Activated CD4-positive, alpha-beta T cell treated with anti-CD3 and anti-CD28 coated beads, Interleukin-2, Interleukin-6, amounts not matched to agents 100 ng/mL and 50 ng/mL, durations not matched to agents 16 hours and 8 hours (primary cell): Measurements from ENCODE around the gene P2RY11.
A peak's percentile ranks its signal among the peaks of the same experiment; 100 is the strongest.

Experiments used
- DNase-seq: peaks from one replicate; pipeline ENCODE4 v3.0.0-alpha.2; 2020

The P2RY11 gene

DNA sequence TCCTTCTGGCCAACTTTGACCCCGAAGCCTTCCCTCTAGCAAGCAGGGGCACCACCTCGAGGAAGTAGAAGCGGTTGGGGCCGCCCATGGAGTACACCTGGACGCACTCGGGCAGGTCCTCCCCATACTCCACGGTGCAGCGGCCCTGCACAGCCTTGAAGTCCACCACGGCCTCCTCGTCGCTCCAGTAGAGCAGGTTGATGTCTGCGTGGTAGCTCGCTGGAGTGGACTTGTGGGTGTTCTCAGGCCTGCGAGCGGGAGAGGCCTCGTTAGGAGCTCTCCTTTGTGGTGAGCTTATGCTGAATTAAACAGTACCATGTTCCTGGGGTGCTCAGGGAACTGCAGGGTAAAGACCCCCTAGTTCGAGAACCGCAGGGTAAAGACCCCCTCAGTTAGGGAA is 30.5 kb downstream of the P2RY11 start:
- DNase-seq: no peak

DNA sequence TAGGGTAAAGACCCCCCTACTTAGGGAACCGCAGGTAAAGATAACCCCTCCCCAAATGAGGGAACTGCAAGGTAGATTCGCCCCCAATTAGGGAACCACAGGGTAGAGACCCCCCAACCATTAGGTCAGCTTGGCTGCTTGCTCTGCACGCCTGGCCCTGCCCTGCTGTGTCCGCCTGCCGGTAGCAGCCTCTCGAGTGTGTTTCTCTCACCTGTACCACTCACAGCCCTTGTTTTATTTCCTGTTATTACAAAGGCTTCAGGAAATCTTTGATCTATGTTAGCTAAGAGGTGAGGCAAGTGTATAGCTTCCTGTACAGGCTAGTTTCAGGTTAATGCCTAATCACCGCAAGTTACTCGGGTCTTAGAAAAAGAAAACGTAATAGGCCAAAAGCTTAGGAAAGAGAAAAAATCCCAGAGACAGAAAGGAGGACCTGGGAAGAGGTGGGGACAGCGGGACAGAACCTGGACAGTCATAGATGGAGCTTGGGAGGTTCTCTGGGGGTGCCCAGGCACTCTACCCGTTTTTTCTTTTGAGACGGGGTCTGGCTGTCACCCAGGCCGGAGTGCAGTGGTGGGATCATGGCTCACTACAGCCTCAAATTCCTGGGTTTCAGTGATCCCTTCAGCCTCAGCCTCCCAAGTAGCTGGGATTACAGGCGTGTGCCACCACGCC is 31.3 kb downstream of the P2RY11 start:
- DNase-seq: peak; percentile 47

DNA sequence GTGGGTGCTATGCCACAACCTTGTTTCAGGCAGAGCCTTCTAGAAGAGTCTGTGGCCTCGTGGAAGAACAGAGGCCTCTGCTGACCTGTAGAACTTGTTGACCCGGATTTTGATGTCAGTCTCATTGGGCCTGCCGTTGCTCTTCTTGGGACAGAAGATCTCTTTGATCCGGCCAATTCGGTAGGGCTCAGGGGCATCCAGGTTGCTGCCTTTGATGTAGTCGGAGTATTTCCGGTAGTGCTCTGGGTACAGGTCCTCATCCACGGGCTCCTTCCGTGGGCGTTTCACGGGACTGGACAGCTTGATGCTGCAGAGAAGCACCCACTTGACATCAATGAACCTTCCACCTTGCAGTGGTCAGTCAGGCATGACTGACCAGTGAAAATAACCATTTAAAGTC is 32.2 kb downstream of the P2RY11 start:
- DNase-seq: no peak

DNA sequence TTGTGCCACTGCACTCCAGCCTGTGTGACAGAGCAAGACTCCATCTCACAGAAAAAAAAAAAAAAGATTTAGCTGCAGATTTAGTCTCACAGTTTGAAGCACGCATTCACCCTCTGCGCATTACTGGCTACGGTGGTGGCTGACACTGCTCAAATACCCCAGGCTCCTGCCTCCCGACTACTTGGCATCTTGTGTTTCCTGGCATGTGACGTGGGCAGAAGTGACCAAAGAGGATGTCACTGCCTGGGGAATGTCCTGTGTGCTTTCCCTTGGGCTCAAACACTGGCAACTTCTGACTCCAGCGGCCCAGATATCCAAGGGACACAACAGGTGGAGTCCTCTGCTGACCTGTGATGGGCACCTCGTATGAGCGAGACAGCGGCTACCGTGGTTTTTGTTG is 32.9 kb downstream of the P2RY11 start:
- no peak for DNase-seq

DNA sequence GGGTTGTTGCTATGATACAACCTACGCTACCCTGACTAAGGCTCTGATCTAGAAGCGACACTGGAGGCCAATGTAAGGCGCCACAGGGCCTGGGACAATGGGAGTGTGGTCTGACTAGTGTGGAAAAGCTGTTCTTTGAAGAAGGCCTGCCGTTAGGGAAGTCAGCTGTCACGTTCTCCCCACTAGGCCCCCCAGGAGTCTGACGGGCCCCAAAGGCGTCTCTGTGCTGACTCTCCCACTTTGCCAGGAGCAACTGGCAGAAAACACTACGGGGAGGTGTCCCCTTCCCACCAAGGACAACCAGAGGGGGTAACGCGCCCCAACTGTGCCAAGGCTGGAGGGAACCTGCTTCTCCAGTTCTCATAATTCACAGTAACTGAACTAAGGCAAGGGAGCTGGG is 33.5 kb downstream of the P2RY11 start:
- DNase-seq: no peak

DNA sequence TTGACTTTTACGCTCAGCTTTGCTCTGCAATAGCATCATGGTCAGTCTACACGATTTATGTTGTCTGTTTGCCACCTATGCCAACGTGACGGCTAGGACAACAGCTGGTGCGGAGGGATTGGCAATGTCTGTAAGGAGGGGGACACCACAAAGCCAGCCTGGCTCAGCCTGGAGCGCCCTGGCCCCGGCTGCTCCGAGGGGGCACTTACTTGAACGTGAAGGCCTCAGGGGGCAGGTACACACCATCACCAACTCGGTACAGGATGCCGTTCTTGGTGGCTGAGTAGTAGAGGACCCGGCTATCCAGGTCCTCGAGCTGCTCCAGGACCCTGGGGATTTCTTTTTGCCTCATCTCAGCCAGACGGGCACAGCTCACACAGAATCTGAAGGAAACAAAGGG is 34.6 kb downstream of the P2RY11 start:
- no peak for DNase-seq

DNA sequence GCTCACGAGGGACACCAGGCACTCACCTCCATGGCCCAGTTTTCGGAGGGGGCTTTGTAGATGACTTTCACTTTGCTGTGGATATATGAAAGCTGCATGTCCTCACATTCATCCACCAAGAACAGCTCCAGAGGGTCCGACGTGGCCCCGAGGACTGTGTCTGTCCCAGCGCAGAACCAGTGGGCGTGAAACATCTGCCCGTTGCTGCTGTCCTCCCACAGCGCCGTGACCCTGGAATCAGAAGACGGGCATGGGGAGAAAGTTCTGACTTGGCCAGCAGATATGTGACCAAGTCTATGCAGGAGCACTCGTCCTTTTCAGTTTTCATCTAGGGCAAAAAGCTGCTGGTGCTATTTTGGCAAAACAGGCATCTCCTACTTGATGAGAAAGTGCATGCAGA is 37.9 kb downstream of the P2RY11 start:
- no peak for DNase-seq

DNA sequence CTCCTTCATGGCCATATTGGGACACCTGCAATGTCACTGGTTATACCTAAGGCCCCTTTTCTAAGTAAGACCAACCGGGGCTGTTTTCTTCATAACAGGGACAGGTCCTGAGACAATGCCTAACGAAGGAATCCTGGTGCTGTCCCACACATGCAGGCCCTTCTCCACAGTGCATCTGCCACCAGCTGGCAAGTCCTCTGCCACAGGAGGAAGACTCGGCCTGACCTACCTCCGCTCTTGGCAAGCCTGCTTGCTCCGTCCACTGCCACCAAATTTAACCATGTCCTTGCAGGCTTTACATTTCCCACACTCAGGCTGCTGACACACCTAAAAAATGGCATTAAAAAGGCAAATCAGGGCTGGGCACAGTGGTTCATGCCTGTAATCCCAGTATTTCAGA is 40.0 kb downstream of the P2RY11 start:
- DNase-seq: no peak

DNA sequence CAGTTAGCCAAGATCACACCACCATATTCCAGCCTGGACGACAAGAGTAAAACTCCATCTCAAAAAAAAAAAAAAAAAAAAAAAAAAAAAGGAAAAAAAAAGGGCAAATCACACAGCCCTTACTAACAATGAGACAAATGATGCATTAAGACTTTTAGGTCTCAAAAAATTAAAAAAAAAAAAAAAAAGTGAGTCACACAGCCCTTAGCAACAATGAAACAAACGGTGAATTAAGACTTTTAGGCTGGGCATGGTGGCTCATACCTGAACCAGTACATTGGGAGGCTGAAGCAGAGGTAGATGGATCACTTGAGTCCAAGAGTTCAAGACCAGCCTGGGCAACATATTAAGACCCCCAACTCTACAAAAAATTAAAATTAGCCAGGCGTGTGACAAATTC is 40.6 kb downstream of the P2RY11 start:
- no peak for DNase-seq

DNA sequence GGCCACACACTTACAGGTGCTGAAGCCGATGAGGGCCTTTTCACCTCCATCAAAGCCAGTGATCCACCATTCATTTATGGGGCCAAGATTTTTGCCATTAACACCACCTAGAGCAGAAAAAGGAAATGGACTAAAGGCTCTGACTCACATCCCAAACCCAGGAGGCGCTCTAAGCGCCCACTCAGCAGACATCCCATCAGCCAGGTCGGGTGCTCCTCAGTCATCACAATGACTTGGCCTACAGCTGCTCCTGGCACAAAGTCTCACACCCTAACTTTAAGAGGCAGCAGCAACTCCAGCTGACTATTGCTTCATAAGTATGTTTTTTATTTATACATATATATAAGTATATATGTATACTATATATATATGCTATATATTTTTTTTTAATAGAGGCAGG is 44.3 kb downstream of the P2RY11 start:
- DNase-seq: no peak

DNA sequence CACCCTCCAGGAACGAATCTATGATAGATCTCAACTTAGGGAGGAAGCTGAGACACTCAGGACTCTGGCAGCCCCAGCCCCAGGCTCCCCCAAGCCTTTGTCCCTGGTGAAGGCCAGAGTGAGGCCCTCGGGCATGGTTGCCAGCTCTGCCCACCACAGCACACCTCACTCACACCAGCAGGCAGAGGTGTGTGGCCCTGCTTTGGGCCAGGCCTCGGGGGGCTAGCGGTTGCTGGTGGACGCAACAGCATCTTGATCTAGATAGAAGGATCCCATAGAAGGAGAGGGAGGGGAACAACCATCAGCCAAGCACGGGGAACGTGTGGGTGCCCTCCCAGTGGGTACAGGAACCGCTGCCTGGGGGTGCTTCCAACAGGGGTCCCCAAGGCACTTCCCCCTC is 46.6 kb downstream of the P2RY11 start:
- DNase-seq: no peak

DNA sequence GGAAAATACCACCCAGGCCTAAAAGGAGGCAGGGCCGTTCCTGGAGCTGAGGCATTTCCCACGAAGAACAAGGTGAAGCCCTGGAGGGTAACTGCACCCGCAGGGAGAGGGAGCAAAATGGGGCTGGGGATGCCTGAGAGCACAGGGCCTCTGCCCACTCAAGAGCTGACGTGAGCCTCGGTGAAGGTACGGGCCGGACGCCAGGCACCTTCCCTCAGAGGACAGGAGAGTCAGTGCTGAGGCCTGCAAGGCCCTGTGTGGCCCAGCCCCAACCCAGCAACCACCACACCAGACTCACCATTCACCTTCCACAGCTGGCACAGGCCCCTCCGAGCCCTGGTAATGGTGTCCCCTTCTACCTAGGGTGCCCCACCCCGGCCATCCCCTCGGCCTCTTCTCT is 47.0 kb downstream of the P2RY11 start:
- DNase-seq: no peak

DNA sequence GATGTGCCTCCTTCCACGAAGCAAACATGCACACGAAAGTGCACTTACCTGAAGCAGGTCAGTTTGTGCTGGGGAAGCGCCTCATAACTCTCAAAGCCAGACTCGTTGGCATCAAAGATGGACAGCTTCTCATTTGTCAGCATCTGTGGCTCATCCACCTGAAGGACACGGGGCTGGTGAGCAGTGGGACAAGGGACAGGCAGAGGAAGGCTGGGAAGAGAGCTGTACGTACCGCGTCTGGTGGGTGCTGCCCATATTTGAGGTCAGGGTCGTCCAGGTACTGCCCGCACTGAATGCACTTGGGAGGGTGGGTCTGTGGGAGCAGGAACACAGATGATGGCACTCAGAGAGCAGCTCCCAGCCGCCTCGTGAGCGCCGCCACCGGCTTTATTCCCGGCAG is 48.1 kb downstream of the P2RY11 start:
- no peak for DNase-seq

DNA sequence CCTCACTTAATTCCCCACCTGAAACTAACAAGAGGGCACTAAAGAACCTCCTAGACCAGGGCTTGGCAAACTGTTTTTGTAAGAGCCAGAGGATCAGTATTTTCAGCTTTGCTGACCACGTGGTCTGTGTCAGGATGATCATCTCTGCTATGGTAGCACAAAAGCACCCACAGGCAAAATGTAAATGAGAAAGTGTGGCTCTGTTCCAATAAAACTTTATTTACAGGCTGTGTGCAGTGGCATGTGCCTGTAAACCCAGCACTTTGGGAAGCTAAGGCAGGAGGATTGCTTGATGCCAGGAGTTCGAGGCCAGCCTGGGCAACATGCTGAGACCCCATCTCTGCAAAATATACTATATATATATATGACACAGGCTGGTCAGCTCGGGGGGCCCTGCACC is 52.0 kb downstream of the P2RY11 start:
- DNase-seq: no peak
